Stomach smooth muscle (tissue), 2 donors: Measurements from ENCODE around the gene QSOX2.

ENCODE experiments used
- H3K27ac ChIP-seq: one replicate; pipeline ENCODE4 v1.7.0; 2013; ENCODE audit warnings: mild to moderate bottlenecking, low read length, inconsistent platforms
- H3K27me3 ChIP-seq, 2 donors: one replicate each; pipeline ENCODE4 v1.7.0; 2013; ENCODE audit warnings: low read length in 2 of 2; ENCODE audit not compliant: insufficient read depth in 2 of 2, control insufficient read depth in 1 of 2
- H3K36me3 ChIP-seq, 2 donors: one replicate each; pipeline ENCODE4 v1.7.0; 2013; ENCODE audit warnings: low read length in 2 of 2; ENCODE audit not compliant: control insufficient read depth in 2 of 2, insufficient read depth in 2 of 2
- H3K4me1 ChIP-seq: one replicate; pipeline ENCODE4 v1.7.0; 2013; ENCODE audit warnings: low read length; ENCODE audit not compliant: control insufficient read depth, insufficient read depth
- H3K4me3 ChIP-seq, 2 donors: one replicate each; pipeline ENCODE4 v1.7.0; 2013; ENCODE audit warnings: low read length in 2 of 2
- H3K9ac ChIP-seq, 2 donors: one replicate each; pipeline ENCODE4 v1.7.0; 2013; ENCODE audit warnings: low read length in 2 of 2, mild to moderate bottlenecking in 1 of 2
- H3K9me3 ChIP-seq, 2 donors: one replicate each; pipeline ENCODE4 v1.7.0; 2013; ENCODE audit warnings: low read length in 2 of 2; ENCODE audit not compliant: control insufficient read depth in 2 of 2
- donor health status: healthy.
- donor health status: Pancreatic carcinoma.

The QSOX2 gene

GRCh38 chr9:136191099-136191959 is 54.3 kb downstream of the QSOX2 start:
- Histone ChIP-seq H3K4me3 (no peak overlapping the region), H3K9ac (no peak overlapping the region), H3K27me3 (peaks cover 42 to 43% of the 10 kb centered on the region in 2 donors), H3K9me3 (no peaks in the 10 kb centered on the region), H3K4me1 (no peaks in the 10 kb centered on the region), H3K36me3 (no peaks in the 10 kb centered on the region), H3K27ac (no peak overlapping the region)

- Histone ChIP-seq H3K36me3 (no peaks in the 10 kb centered on the region), H3K9me3 (no peaks in the 10 kb centered on the region), H3K9ac (no peak overlapping the region), H3K27ac (no peak overlapping the region), H3K4me3 (no peak overlapping the region), H3K27me3 (peaks cover 35 to 40% of the 10 kb centered on the region in 2 donors), H3K4me1 (no peaks in the 10 kb centered on the region)
Observed at GRCh38 chr9:136190656-136191055, 55.0 kb downstream of the QSOX2 start.

DNA sequence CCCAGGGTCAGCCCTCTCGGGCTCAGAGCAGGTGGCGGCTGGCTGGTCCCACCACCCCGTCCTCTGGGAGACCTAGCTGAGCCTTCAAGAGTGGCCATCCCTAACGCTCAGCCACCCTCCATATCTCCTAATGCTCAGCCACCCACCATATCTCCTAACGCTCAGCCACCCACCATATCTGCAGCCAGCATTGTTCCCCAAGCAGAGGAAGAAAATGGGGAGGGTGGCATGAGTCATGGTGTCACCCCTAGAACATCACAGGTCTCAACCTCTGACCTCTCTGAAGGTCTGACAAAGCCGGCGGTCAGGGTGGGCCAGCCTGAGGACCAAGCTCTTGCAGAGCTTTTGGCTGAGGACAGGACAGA is 55.4 kb downstream of the QSOX2 start:
- H3K4me1 ChIP-seq, result no peaks in the 10 kb centered on the region
- no peaks in the 10 kb centered on the region for H3K36me3 ChIP-seq
- H3K9me3 ChIP-seq, result no peaks in the 10 kb centered on the region
- peaks cover 35 to 44% of the 10 kb centered on the region in 2 donors for H3K27me3 ChIP-seq
- H3K27ac ChIP-seq, result no peak overlapping the region
- no peak overlapping the region for H3K4me3 ChIP-seq
- H3K9ac ChIP-seq, result no peak overlapping the region

DNA sequence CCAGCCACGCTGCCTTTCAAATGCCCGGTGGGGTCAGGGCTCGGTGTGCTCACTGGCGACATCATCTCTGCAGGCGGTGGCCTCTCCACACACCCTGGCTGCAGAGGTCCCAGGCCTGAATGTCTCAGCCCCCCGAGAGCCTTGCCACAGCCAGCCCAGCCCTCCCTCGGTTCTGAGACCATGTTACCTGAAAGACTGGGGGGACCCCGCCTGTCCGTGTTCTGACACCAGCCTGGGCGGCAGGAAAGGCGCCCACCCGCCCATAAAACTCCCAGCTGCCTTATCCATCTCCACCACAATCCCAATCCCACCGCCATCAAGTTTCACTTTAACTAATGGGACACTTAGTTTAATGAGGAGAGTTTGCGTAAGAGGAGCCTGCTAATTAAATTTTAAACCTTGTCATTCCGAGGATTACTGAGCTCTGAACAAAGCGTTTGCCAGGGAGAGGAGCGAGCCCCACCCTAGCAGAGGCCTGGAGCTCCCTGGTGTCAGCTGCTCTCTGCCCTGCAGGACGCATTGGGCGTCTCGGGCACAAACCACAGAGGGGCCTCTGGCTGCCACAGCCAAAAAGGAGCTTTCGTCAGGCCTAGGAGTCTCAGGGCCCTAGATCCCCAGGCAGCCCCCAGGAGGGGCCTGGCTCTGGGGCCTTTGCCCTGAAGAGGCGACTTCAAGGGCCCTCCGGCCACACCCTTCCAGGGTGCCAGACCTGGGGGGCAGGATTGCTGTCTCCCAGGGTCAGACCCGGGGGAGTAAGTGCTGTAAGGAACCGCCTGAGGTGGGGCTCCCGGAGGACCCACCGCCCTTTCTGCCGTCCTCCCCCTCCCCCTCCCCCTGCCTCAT is 56.0 kb downstream of the QSOX2 start:
- Histone ChIP-seq H3K4me1 (no peaks in the 10 kb centered on the region), H3K4me3 (no peak overlapping the region), H3K36me3 (no peaks in the 10 kb centered on the region), H3K27me3 (peaks cover 38 to 45% of the 10 kb centered on the region in 2 donors), H3K27ac (no peak overlapping the region), H3K9me3 (no peaks in the 10 kb centered on the region), H3K9ac (no peak overlapping the region)

GRCh38 chr9:136187683-136188586 is 57.7 kb downstream of the QSOX2 start:
- no peak overlapping the region for H3K9ac ChIP-seq
- H3K4me1 ChIP-seq, result no peaks in the 10 kb centered on the region
- no peak overlapping the region for H3K27ac ChIP-seq
- no peaks in the 10 kb centered on the region for H3K9me3 ChIP-seq
- H3K36me3 ChIP-seq, result no peaks in the 10 kb centered on the region
- H3K4me3 ChIP-seq, result no peak overlapping the region
- H3K27me3 ChIP-seq, result peaks cover 28 to 50% of the 10 kb centered on the region in 2 donors

- Histone ChIP-seq H3K4me1 (no peaks in the 10 kb centered on the region), H3K9me3 (no peaks in the 10 kb centered on the region), H3K27me3 (peaks cover 21 to 49% of the 10 kb centered on the region in 2 donors), H3K9ac (no peak overlapping the region), H3K27ac (no peak overlapping the region), H3K4me3 (no peak overlapping the region), H3K36me3 (no peaks in the 10 kb centered on the region)
Observed at GRCh38 chr9:136187197-136187596, 58.4 kb downstream of the QSOX2 start.

DNA sequence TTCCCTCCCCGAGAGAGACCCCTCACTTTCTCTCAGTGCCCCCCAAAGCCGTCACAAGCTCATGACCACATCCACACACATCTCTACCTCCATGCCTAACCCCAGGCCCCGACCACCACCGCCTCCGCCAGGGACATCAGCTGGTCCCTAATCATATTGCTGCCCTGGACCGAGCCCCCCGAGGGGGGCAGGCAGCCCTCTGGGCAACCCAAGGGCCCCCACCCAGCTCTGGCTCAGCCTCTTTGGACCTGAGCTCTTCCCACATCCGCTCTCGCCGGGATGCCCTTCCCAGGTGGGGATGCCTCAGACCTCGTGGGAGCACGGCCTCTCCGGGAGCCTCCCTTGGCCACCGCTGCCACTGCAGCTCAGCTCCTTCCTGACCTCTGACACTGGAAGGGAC is 59.2 kb downstream of the QSOX2 start:
- H3K4me1 ChIP-seq, result no peaks in the 10 kb centered on the region
- H3K9ac ChIP-seq, result no peak overlapping the region
- no peaks in the 10 kb centered on the region for H3K9me3 ChIP-seq
- no peaks in the 10 kb centered on the region for H3K36me3 ChIP-seq
- no peak overlapping the region for H3K4me3 ChIP-seq
- peaks cover 14 to 42% of the 10 kb centered on the region in 2 donors for H3K27me3 ChIP-seq
- H3K27ac ChIP-seq, result no peak overlapping the region

DNA sequence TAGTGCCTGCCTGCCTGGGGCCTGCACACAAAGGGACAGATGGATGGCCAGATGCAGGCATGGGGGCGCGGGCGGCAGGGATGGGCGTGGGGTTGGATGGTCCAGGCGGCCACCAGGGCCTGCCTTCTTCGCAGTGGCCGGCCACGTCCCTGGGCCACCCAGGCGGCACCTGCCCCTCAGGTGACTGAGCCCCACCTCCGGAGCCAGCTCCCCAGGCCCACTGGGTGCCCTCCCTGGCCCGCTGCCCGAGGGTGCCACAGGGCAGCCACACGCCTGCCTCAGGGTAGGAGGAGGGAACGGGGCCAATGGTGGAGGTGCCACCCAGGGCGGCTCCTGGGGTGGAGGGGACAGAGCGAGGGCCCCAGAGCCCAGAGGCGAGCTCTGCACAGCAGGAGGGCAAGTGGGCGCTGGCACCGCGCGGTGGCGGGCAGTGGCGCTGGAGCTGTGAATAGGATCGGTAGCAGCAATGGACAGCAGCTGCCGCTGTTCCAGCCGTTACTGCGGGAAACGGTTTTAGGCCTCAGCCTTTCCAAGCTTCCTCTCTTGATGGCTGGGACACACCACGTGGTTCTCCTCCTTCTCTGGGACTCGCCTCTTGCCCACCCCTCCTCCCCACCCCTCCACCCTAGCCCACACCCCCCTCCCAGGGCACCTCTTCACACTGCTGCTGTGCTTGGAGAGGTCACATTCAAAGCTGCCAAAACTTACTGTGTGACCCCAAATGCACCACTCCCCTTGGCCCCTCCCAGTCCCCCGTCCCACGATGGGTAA is 59.8 kb downstream of the QSOX2 start:
- H3K27ac ChIP-seq, result no peak overlapping the region
- H3K4me3 ChIP-seq, result no peak overlapping the region
- H3K9ac ChIP-seq, result no peak overlapping the region
- no peaks in the 10 kb centered on the region for H3K4me1 ChIP-seq
- no peaks in the 10 kb centered on the region for H3K36me3 ChIP-seq
- peaks cover 9 to 37% of the 10 kb centered on the region in 2 donors for H3K27me3 ChIP-seq
- no peaks in the 10 kb centered on the region for H3K9me3 ChIP-seq

DNA sequence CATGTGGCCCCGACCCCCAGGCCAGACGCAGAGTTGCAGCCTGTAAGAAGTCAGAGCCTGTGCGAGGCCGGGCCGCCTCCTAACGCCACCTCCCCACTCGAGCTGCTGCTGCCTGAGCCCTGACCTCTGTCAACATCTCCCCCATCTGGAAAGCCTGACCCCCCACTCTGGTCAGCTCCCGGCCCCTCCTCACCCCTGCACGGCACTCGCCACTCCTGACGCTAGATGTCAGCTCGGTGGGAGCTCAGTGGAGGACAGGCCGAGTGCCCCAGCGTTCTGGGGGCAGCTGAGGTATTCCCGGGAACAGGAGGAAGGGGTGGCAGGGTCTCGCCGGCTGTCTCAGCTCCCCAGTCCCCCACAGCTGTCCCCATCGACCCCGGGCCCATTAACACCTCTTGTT is 60.5 kb downstream of the QSOX2 start:
- no peak overlapping the region for H3K9ac ChIP-seq
- no peaks in the 10 kb centered on the region for H3K36me3 ChIP-seq
- H3K4me1 ChIP-seq, result no peaks in the 10 kb centered on the region
- H3K4me3 ChIP-seq, result no peak overlapping the region
- H3K27me3 ChIP-seq, result peaks cover 3 to 31% of the 10 kb centered on the region in 2 donors
- H3K27ac ChIP-seq, result no peak overlapping the region
- H3K9me3 ChIP-seq, result no peaks in the 10 kb centered on the region
